Measurements from ENCODE around the gene EYS.

DNA sequence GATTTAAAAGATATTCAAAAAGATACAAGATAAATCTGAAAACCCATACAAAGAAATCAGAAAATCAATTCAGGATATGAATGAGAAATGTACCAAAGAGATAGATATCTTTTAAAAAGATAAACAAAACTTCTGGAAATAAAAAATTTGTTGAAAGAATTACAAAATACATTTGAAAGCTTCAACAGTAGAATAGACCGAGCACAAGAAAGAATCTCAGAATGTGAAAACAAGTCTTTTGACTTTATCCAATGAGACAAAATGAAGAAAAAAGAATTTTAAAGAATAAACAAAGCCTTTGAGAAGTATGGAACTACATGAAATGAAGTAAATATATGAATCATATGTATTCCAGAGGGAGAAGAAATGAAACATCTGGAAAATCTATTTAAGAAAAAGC is 1011.0 kb downstream of the EYS start:
- TF ChIP-seq JUN (IDR thresholded peaks at IDR 0.05; ENCODE audit: borderline replicate concordance, low read depth, low read length), result no peak
- TF ChIP-seq JUN (CRISPR knock-in tag; IDR thresholded peaks at IDR 0.05; ENCODE audit: borderline replicate concordance), result no peak
- no peak for TF ChIP-seq MTA3 (IDR thresholded peaks at IDR 0.05; ENCODE audit: borderline replicate concordance)
